NCI-H2107 treated with DMSO at 0.1 percent for 48 hours (cell line): ENCODE data around the gene IGF1R.

Experiments
- DNase-seq: peaks from one replicate; lab custom pipeline; 2025; ENCODE audit not compliant: unreplicated experiment; lab: John Stamatoyannopoulos, UW

Gene IGF1R

GRCh38 chr15:98703126-98703685 is 54.9 kb downstream of the IGF1R start:
- DNase-seq: no peak

GRCh38 chr15:98705070-98705469 is 56.7 kb downstream of the IGF1R start:
- no peak for DNase-seq

DNA sequence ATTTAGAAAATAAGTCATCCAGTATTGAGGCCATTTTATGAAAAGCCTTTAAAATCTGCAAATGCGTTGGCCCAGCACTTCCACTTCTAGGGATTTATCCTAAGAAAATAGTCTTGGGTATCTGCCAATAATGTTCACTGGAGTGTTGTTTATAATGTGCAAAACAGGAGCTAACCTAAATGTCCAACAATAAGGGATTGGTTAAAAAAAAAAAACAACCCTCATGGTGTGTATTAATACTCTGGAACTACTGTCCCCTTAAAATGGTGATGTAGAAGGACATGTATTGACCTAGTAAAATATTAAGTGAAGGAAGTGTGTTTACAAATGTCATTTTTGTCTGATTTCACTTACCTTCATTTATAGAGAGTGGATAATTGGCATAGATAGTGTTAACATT is 58.0 kb downstream of the IGF1R start:
- no peak for DNase-seq

GRCh38 chr15:98706986-98707385 is 58.6 kb downstream of the IGF1R start:
- DNase-seq: no peak

- no peak for DNase-seq
Measured at GRCh38 chr15:98708037-98708590, 59.8 kb downstream of the IGF1R start.

DNA sequence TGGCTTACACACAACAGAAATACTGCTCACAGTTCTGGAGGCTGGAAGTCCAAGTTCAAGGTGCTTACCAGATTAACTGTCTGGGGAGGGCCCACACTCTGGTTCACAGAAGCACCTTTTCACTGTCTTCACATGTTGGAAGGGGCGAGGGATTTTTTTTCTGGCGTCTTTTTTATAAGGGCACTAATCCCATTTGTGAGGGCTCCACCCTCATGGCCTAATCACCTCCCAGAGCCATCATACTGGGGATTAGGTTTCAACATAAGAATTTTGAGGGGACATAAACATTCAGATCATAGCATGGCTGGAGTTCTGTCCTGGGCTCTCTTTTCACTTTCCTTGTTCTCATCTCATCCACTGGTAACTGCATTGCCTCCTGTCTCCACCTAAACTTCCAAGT is 63.5 kb downstream of the IGF1R start:
- no peak for DNase-seq

DNA sequence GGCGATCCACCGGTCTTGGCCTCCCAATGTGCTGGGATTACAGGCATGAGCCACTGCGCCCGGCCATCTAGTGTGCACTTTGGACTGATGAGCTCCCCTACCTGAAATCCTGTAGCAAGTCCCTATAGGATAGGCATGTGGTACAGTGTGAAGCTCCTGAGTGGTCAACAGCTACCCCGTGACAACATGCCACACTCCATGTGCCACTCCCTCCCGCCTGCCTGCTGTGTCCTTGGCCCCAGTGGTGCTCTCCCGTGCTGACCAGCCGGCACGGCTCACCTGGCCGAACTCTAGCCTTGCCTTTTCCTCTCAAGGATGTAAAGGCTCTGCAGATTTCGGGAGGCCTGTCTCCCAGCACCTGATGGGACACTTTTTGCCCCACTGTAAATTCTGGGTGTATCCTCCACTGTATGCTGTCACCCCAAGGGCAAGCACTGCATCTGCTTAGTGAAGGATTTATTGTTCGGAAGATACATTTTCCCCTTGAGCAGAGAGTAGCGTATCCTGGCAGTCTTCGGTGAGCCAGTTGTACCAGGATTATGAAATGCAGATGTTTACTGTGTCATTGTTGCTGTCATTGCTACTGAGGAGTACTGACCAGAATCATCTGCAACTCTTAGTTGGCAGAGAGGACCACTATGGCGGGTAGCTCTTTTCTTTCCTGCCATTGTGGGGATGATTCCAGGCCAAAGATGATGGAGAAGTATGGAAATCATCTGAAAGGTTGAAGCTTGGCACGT is 64.7 kb downstream of the IGF1R start:
- DNase-seq: no peak

GRCh38 chr15:98713585-98714001 is 65.3 kb downstream of the IGF1R start:
- DNase-seq: no peak

- DNase-seq: no peak
Measured at GRCh38 chr15:98714922-98715321, 66.6 kb downstream of the IGF1R start.

DNA sequence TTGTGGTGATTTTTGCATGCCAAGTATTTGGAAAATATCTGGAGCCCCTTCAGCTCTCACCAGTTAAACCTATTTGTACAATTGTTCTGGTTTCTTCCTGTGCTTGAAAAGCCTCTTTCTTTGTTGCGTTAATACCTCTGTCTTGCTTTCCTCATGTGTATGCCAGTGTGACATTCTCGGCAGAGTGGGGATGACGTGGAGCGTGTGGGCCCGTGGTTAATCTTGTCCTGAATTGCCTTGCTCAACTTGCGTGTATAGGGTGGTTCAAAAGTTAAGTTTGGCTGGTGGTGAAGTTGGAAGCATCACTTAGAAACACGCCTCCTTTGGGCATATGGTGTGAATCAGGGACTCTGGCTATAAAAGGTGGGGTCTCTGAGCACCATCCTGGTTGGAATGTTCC is 67.1 kb downstream of the IGF1R start:
- DNase-seq: no peak

DNA sequence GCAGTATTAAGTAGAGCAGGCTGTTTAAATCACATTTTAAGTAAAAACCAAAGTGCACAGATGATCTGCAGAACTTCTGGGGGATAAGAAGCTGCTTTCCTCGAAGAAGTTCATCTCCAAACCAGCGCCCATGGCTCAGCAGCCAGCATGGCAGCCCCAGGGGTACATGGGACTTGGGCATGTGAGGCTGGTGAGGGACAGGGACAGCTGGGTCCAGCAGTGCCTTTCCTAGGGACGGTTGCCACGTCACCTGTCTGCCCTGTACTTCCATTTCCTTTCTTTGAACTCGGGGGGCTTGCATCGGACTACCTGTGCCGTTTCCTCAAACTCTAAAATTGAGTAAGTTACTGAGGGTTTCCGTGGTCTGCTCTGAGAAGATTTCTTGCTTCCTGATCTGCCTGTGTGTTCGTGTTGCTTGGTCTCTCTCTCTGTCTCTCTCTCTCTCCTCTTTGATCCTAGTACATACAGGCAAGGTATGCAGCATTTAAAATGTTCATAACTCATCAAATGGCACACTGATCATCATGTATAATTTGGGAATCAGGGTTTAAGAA is 67.6 kb downstream of the IGF1R start:
- no peak for DNase-seq

- DNase-seq: no peak
Measured at GRCh38 chr15:98717371-98717770, 69.0 kb downstream of the IGF1R start.

DNA sequence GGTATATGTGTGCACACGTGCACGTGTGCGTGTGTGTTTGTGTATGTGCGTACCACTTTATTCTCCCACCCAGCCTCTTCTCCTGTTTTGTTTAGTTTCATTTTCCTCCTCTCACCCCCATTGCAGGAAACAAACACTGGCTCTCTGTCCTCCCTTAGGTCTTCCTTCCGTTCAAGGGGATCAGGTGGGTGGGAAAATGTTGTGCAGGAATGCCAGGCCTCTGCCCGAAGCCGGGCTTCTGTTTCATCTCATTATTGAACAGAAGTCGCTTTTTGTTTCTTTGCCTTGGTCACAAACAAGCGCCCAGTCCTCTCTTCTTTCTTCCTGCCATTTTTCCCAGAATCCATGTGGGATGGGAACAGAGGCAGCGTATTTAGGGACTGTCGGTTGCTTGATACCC is 69.6 kb downstream of the IGF1R start:
- no peak for DNase-seq

GRCh38 chr15:98718426-98719136 is 70.2 kb downstream of the IGF1R start:
- DNase-seq: no peak

DNA sequence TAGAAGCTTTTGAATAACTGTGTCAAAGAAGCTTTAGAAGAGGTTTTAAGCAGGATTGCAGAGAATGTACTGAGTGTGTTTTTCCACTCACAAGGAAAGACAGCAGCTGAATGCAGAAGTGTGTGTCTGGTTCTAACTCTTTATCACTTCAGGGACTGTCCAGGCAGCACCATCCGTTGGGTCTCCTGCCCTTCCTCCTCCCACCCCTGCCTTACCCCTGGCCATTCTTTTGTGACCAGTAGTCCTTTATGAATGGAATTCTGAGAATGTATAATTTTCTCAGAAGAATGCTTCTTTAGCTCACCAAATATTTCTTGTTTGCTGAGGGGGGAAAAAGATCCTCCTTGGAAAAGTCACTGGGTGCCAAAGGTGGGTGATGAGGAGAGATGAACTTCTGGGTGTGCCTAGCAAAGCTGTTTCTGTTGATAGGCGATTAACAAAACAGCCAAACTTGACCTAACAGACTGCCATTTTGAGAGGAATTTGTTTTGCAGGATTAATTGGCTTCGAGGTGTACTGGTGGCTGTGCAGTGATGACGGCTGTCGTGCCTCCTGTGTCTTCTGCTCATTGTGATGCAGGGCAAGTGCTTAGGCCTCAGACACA is 70.9 kb downstream of the IGF1R start:
- no peak for DNase-seq

GRCh38 chr15:98720031-98720430 is 71.7 kb downstream of the IGF1R start:
- peak; percentile 19 for DNase-seq

DNA sequence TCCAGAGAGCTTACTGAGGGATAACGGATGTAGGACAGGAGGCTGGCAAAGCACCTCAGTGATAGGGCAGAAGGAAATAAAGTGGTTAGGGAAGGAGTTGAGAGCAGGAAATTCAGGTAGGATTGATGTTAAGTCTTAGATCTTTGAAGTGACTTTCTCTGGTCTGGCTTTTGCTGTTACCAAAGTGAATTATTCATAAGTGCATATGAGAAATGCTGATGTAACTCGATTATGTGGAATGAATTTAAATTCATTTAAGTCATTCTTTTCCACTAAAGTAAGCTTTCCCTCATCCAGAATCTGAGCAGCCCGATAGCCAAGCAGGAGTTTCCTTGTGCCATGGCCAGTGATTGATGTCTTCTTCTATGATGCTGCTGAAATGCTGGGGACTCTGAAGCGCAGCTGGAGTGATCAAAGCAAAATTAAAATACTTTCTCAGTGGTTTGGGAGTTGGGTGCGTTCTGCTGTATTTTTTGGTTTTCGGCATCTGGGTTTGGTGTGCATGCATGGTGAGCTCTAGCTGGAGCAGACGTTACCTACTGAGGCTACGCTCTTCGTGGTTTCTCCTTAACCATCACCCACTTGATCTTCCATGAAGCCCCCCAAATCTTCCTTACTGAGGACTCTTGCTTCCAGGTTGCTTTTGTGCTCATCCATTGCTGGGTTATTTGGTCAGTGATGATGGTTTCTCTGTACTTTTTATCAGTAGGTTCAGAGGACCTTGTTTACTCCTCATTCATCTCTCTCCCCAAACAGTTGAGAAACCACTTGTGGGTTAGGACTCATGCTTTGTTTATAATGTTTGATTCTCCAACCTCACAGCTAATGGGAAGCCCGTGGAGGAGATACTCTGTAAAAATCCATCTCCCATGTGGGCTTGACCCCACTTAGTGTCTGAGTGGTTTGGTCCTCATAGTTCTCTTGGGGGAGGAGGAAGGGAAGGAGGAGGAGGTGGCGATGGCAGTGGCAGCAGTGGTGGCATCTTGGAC is 72.5 kb downstream of the IGF1R start:
- DNase-seq: no peak

DNA sequence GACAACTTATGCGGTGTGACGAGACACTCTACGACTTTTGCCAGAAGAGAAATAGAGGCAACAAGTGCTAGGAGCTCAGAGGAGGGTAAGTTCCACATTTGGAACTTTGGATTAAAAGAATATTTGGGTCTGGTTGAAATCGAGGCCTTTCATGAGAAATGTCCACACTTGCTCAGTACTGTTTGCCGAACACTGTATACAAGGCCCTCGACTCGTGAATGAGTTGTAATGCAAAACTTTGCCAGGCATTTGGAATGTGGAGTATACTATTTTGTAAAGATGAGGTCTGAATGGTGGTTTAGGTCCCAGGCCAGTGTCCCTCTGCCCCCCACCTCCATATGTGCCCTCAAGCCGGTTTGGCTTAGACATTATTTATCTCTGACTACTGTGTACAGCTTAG is 73.9 kb downstream of the IGF1R start:
- DNase-seq: no peak

- no peak for DNase-seq
Measured at GRCh38 chr15:98722645-98723044, 74.3 kb downstream of the IGF1R start.

- no peak for DNase-seq
Measured at GRCh38 chr15:98723195-98723594, 74.9 kb downstream of the IGF1R start.
